Left renal pelvis (tissue), 4 donors: Measurements from ENCODE around the gene CCL11. TPM values are rescaled to one million over a fixed set of nuclear protein-coding genes. Genes with fewer than 3 reads are reported as not detected.
A peak's percentile ranks its signal among the peaks of the same experiment; 100 is the strongest.

Experiments
- DNase-seq, 4 donors: peaks; one replicate each; pipeline ENCODE4 v3.0.0-alpha.2; 2013; ENCODE audit warnings: low read depth in 4 of 4, low spot score in 3 of 4
- polyA plus RNA-seq, 4 donors: library from polyadenylated mRNA; unstranded; fragments of 120-200 nt; gene quantifications; one replicate each; pipeline ENCODE4 v1.2.1, GENCODE V29; 2013; ENCODE audit not compliant: insufficient read length in 4 of 4

Gene CCL11
- 1 to 10 TPM in 1 of 4 donors, under 1 TPM in 3; 0.60 to 1.4 (median 0.96) TPM for polyA plus RNA-seq

DNA sequence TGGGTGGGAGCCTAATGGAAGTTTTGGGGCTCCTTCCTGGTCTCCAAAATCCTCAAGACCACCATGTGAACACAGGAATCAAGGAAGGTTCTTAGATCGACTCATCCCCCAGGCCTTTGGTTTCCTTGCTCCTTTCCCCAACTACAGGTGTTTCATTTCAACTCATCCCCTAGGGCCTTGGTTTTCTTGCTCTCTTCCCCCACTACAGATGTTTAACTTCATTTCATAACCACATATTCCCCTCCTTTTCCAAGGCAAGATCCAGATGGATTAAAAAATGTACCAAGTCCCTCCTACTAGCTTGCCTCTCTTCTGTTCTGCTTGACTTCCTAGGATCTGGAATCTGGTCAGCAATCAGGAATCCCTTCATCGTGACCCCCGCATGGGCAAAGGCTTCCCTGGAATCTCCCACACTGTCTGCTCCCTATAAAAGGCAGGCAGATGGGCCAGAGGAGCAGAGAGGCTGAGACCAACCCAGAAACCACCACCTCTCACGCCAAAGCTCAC, at the start of gene CCL11:
Gene CCL11, plus strand, starts transcription at position 457 of the 507 bp plus-strand sequence. CDS start 67 bp downstream, outside the sequence.
- peak in 3 of 4 donors; percentile 16 to 31 (median 25) for DNase-seq

GRCh38 chr17:34236281-34236892, 49.2 kb upstream of the CCL11 start:
- no peak for DNase-seq

- no peak for DNase-seq
Measured at GRCh38 chr17:34237458-34237857, 48.1 kb upstream of the CCL11 start.

GRCh38 chr17:34241062-34241461, 44.5 kb upstream of the CCL11 start:
- no peak for DNase-seq

GRCh38 chr17:34242587-34243363, 42.8 kb upstream of the CCL11 start:
- no peak for DNase-seq

DNA sequence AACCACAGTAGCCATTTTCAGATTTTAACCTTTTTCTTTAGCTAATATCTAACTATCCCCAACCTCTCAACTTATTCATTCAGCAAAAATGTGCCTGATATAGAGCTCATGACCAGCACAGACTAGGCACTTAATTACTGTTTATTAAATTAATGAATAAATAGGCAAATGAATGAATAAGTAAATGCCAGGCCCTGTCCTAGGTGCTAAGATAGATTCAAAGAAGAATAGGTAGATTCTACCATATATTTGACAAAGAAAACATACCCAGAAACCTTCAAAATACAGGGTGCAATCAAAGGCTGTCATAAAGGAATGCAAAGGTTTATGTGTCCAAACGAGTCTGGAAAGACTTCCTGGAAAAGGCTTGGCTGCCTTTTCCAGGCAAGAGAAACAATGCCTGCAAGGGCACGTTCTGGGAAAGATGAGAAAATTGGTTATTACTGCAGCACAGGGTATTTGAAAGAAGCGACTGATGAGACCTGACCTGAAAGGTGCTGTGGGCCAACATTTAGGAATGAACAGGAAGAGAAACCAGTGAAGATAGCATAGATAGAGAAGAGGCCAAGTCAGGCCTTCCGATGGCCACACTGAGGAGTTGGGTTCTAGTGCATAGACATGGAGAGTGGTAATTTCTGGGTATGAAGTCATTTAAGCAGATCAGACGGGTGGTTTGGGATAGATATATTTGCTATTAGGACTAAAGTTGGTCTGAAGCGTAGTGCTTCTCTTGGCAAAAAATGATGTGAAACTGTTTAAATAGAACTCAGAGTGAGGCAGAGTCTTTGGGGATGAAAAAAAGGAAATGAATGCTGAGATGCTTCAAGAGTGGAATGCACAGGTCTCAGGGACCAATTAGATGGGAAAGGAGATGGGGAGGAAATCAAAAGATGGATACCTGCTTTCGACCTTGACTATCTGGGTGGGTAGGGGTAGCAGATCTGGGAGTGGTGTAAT, 41.9 kb upstream of the CCL11 start:
- no peak for DNase-seq

GRCh38 chr17:34245351-34245905, 40.1 kb upstream of the CCL11 start:
- no peak for DNase-seq

DNA sequence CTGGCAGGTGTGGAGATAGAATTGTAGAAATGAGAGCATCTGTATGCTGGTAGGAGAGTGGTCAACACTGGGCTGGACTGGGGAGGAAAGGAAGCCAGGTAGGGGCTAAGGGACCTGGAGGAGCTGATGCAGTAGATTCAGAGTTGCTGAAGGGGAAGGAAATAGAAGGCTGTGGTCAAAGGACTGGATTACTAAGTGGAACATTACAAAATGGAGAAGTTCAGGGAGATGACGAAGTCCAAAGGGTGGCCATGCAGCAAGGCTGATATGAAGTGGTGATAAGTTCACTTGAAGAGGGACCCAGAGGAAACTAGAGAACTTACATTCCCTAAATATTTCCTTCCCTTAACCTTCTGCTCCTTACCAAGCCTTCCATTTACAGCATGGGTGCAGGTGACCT, 39.1 kb upstream of the CCL11 start:
- no peak for DNase-seq

GRCh38 chr17:34246881-34247280, 38.7 kb upstream of the CCL11 start:
- DNase-seq = no peak

DNA sequence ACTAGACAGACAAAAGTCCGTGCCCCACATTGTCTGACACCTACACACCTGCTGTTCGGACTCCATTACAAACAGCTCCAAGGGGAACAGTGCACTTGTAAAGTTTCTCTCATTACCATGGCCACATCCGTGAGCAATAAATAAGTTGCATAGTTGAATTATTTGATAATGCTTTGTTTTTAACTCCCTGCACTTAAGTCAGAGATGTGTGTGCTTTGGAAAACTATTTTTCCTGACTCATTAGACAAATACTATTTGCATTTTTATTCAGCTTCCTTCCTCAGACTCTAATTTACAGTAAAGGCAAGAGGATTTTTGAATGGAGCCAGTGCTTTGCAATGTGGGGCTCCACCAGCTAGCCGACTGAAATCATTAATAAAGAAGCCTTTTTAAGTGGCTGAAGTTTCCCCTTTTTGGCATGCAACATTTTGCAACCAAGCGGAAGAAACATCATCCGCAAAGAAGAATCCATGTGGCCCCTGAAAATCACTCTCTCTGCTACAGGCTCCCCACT, 37.0 kb upstream of the CCL11 start:
- DNase-seq = no peak

DNA sequence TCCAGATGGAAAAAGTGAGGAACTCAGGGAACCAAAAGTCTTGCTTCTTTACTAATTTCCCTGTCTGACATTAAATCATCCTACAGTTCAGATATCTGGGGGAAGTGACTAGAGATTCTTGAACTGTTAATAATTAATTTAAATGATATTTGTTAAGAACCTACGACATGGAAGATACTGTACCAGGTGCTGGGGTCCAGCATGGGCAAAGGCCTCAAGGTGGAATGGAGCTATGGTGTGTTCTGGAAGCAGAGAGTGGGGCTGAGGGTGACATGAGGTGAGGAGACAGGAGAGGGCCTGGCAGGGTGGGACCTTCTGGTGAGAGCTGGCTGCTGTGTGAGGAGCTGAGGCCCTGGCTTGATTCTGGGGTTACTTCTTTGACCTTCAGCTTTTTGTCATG, 36.5 kb upstream of the CCL11 start:
- DNase-seq = no peak

- no peak for DNase-seq
Measured at GRCh38 chr17:34249478-34249877, 36.1 kb upstream of the CCL11 start.

DNA sequence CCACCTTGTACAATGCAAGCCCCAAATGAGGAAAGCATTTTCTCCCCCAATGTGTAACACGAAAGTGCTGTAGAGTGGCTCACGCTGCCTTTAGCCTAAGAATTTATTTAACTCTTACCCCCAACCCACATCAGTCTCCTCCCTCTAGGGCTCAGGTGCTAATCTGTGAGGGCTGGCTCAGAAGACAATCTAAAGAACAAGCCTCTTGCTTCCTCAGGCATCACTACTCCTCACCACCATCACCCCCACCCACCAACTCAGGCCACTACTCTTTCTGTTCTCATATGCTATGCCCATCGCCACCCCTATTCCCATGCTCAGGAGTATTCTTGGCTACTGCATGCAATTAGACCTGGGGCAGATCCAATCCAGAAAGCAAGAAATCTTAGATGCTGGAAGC, 34.4 kb upstream of the CCL11 start:
- no peak for DNase-seq

GRCh38 chr17:34252095-34252443, 33.5 kb upstream of the CCL11 start:
- DNase-seq = no peak

DNA sequence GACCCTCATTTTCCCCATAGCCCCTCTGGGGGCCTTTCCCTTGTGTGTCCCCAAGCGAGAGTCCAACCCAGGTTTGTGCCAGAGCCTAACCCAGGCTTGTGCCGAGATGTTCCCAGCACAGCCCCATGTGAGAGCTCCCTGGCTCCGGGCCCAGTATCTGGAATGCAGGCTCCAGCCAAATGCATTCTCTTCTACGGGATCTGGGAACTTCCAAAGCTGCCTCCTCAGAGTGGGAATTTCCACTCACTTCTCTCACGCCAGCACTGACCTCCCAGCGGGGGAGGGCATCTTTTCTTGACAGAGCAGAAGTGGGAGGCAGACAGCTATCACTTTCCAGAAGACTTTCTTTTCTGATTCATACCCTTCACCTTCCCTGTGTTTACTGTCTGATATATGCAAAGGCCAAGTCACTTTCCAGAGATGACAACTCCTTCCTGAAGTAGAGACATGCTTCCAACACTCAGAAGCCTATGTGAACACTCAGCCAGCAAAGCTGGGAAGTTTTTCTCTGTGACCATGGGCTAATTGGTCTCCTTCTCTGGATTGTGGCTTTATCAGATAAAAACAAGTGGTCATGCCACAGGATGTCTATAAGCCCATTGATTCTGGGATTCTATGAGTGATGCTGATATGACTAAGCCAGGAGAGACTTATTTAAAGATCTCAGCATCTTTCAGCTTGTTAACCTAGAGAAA, 33.0 kb upstream of the CCL11 start:
- DNase-seq = peak in 3 of 4 donors; percentile 51 to 58 (median 54)

DNA sequence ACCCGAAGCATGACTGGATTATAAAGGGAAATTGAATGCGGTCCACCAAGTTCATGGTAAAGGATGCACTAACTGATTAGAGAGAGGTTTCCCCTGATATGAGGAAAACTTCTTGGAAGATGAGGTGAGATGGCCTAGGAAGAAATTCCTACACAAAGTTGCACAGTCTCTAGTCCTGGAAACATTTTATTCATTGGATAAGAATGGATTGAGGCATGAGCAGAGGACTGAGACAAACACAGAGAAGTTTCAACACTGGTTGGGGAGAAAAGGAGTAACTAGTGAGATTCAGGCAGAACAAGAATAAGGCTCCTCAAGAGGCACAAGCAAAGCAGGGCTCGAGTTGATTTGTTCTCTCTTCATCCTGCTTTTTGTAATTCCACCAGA, 32.4 kb upstream of the CCL11 start:
- no peak for DNase-seq

DNA sequence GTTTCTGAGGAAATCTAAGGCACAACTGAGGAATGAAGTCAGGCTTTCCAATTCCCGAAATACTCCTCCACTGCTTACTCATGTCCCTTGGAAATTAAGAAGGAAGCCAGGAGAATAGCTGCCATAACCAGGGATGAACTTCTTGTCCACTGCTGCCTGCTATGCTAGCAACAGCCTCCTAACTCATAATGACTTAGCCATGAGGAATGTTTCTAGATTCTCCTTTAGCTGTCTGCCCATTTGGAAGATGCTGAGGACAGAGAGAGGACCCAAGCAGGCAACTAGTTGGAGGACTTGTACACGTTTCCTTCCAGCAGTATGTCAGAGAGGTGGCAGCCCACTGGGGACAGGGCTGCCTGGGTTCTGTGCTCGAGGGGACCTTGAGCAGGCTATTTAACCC, 31.4 kb upstream of the CCL11 start:
- DNase-seq = no peak

DNA sequence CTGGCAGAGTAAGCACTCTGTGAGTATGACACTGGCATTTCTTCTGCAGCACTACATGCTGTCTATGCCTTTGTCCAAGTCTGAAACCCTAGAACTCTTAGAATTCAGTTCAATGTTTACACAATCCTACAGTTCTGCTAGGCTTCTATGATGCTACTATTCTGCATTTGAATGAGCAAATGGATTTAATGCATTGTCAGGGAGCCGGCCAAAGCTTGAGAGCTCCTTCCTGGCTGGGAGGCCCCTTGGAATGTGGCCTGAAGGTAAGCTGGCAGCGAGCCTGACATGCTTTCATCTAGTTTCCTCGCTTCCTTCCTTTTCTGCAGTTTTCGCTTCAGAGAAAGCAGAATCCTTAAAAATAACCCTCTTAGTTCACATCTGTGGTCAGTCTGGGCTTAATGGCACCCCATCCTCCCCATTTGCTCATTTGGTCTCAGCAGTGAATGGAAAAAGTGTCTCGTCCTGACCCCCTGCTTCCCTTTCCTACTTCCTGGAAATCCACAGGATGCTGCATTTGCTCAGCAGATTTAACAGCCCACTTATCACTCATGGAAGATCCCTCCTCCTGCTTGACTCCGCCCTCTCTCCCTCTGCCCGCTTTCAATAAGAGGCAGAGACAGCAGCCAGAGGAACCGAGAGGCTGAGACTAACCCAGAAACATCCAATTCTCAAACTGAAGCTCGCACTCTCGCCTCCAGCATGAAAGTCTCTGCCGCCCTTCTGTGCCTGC, 30.7 kb upstream of the CCL11 start, which contains the start of gene CCL2:
Gene CCL2, plus strand, starts transcription at position 635 of the 730 bp plus-strand sequence. Its CDS starts 65 bp downstream, at position 700.
- DNase-seq = peak in 3 of 4 donors; percentile 47 to 56 (median 53)

DNA sequence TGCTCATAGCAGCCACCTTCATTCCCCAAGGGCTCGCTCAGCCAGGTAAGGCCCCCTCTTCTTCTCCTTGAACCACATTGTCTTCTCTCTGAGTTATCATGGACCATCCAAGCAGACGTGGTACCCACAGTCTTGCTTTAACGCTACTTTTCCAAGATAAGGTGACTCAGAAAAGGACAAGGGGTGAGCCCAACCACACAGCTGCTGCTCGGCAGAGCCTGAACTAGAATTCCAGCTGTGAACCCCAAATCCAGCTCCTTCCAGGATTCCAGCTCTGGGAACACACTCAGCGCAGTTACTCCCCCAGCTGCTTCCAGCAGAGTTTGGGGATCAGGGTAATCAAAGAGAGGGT, 30.2 kb upstream of the CCL11 start:
- no peak for DNase-seq
